MG63 (cell line): ENCODE data around the gene CTPS1. TPM values are rescaled to one million over a fixed set of nuclear protein-coding genes. Genes with fewer than 3 reads are reported as not detected.
A peak's percentile ranks its signal among the peaks of the same experiment; 100 is the strongest.

Experiments used
- DNase-seq: peaks from one replicate; pipeline ENCODE4 v3.0.0-alpha.2; 2020
- H3K27me3 ChIP-seq: fragments of 250-450 bp; sonication (Bioruptor Pico); 2 replicates; pipeline ENCODE4 v1.5.1; 2020; ENCODE audit warnings: mild to moderate bottlenecking, moderate library complexity
- H3K36me3 ChIP-seq: fragments of 250-450 bp; sonication (Bioruptor Pico); 2 replicates; pipeline ENCODE4 v1.5.1; 2020; ENCODE audit warnings: mild to moderate bottlenecking, moderate library complexity
- H3K4me3 ChIP-seq: fragments of 250-450 bp; sonication (Bioruptor Pico); 2 replicates; pipeline ENCODE4 v1.5.1; 2020; ENCODE audit warnings: mild to moderate bottlenecking, moderate library complexity
- H3K9me3 ChIP-seq: fragments of 250-450 bp; sonication (Bioruptor Pico); 2 replicates; pipeline ENCODE4 v1.5.1; 2020; ENCODE audit warnings: mild to moderate bottlenecking, moderate library complexity
- total RNA-seq: library from RNA; depleted of rRNA; stranded (reverse); fragments of >200 nt; shearing (Covaris generic); gene quantifications from 2 replicates; pipeline ENCODE4 v1.2.3, GENCODE V29; 2014; ENCODE audit warnings: low replicate concordance

Gene CTPS1
- total RNA-seq, 1 experiment from 2014 or later = 48.3 TPM

DNA sequence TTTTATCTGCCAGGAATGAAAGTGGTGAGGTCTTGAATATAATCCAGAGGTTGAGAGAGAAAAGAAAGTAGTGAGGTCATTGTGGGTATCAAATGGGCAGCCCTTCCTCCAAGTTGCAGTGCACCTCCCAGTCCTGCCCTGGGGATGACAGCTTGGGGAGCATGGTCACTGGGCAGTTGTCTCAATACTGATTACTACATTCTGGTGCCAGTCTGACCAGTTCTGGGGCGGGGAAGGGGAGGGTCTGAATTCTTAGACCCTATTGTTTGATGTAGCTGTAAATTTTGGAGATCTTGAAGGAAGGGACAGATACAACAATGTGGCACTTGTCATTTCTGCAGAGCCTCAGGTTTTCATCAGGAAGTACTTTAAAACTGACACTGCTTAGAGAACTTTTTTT, 30.8 kb downstream of the CTPS1 start:
- no peak for DNase-seq
- Histone ChIP-seq H3K4me3 (no peak overlapping the region), H3K36me3 (peaks cover 92% of the 10 kb centered on the region)

DNA sequence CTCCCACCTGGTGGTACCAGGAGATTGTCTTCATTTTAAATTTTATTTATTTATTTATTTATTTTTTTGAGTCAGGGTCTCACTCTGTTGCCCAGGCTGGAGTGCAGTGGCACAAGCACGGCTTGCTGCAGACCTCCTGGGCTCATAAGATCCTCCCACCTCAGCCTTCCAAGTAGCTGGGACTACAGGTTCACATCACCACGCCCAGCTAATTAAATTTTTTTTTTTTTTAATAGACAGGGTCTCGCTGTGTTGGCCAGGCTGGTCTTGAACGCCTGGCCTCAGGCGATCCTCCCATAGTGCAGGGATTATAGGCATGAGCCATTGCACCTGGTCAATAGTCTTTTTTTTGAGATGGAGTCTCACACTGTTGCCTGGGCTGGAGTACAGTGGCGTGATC, 33.5 kb downstream of the CTPS1 start:
- no peak for DNase-seq
- H3K36me3 ChIP-seq = peaks cover 80% of the 10 kb centered on the region
- H3K27me3 ChIP-seq = no peaks in the 10 kb centered on the region
- H3K9me3 ChIP-seq = no peaks in the 10 kb centered on the region
- no peak overlapping the region for H3K4me3 ChIP-seq

More for the DNA sequence above, 30.8 kb downstream of the CTPS1 start:
- Histone ChIP-seq H3K27me3 (no peaks in the 10 kb centered on the region), H3K9me3 (no peaks in the 10 kb centered on the region)

DNA sequence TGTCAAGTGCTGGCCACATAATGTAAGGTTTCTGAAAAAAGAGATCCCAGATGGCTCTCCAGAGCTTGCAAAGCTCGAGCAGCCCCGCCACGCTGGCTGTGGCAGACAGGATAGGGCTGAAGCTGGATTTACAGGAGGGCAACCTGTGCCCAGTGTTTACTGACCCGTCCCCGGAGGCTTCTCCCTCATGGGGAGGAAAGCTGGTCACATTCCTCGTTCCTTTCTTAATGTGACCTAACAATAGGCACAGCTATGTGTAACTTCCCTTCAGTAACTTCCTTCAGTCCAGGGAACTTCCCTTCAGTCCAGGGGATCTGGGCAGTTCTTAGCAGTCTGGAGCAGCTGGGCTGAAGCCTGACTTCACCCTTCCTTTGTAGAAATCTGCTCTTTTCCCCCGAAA, 34.3 kb downstream of the CTPS1 start:
- peaks cover 72% of the 10 kb centered on the region for H3K36me3 ChIP-seq
- H3K27me3 ChIP-seq = no peaks in the 10 kb centered on the region
- no peak for DNase-seq
- no peaks in the 10 kb centered on the region for H3K9me3 ChIP-seq
- no peak overlapping the region for H3K4me3 ChIP-seq

DNA sequence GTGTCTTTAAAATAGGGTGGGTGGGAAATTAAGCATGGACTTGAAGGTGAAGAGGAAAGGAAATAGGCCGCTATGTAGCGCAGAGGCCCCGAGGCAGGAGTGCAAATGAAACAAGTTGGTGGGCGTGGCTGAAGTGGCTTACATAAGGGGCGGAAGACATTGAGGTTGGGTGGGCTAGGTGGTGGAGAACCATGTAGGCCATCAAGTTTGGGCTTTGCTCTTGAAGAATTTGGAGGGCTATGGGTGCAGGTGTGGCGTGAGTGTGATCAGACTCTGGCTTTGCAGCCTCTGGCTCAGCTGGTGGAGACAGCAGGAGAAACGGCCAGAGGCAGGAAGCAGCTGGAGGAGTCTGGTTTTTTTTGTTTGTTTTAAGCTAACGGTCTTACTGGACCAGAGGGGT, 35.4 kb downstream of the CTPS1 start:
- Histone ChIP-seq H3K4me3 (no peak overlapping the region), H3K36me3 (peaks cover 71% of the 10 kb centered on the region), H3K9me3 (no peaks in the 10 kb centered on the region), H3K27me3 (no peaks in the 10 kb centered on the region)
- DNase-seq = no peak

DNA sequence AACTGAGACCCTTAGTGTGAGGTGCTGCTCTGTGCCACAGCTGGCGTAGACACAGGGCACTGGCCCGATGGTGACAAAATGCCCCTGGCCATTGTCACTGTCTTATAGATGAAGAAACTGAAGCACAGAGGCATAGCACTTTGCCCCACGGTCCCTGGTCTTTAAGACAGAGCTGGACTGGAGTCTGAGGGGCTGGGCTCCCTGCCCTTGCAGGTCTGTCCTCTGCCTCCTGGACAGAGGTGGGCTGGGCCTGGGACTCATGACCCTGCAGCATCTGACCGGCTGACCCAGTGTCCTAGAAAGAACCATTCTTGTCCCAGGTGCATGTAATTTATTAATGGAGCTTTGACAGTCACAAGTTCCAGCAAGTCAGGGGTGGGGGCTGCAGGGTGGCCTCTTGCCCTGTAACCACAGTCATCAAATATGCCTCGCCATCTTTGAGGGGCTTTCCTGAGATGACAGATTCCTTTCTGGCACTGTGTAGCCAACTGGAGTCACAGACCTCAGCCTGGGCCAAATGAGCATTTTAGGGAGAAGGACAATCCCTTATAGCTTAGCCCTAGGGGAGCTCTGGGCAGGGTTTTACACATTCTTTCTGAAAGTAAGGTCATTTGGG, 35.9 kb downstream of the CTPS1 start:
- peaks cover 71% of the 10 kb centered on the region for H3K36me3 ChIP-seq
- H3K4me3 ChIP-seq = no peak overlapping the region
- H3K27me3 ChIP-seq = no peaks in the 10 kb centered on the region
- DNase-seq = no peak
- no peaks in the 10 kb centered on the region for H3K9me3 ChIP-seq

DNA sequence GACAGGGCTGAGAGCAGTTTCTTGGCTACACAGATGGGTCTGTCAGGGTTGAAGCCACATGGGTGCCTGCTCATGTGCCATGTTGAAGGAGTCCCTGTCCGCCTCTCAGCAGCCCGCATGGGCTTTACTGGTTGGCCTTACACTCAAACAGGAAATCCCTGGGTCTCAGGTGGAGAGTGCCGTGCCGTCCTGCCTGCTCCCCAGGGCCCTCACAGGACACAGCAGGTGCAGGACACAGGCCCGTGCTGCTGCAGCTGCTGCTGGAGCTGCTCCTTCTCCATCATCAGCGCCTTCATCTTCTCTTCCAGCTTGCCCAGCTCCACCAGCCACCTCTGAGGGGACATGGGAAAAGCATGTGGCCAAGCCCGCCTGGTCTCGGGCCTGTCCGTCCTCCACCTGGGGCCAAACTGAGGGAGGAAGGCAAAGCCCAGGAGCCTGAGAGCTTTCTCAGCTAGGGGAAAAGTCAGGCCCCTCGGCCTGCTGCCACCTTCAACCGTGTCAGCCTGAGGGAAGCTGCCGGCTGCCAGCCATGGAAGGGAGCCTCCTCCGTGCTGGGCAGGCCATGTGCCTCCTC, 36.5 kb downstream of the CTPS1 start:
- Histone ChIP-seq H3K36me3 (peaks cover 65% of the 10 kb centered on the region), H3K9me3 (no peaks in the 10 kb centered on the region), H3K27me3 (no peaks in the 10 kb centered on the region), H3K4me3 (no peak overlapping the region)
- no peak for DNase-seq

DNA sequence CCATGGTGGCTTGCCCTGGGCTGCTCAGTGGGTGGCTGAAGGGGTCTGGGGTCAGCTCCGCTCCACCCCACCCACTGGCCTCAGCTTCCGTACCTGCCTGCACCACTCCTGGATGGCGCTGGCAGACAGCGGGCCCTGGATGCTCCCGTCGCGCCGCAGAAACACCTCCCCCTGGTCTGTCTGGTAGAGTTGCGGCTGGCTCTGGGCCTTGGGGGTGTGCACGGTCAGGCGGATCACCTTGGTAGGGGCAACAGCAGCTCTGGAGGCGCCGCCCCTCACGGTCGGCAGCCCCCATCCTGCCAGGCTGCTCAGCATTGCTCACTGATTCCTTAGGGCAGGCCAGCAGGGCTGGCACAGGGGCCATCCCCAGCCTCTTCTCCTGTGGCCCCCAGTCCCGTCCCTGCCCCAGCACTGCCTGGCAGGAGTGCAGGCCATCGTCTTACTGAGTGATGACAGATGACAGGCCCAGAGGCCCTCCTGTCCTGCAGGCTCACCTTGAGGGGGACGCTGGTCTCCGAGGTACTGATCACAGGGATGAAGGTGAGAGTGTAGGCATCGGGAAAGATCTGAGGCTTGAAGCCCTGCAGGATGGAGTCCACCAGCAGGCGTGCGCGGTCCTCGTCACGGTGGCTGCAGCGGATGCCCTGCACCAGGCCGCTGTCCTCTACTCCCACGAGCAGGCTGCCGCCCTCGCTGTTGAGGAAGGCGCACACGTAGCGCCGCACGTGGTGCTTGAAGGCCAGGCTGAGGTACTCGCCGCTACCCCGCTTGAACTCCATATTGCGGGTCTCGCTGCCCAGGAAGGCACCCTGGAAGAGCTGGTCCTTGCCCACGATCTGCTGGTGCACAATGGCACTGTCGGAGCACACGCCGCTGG, 37.9 kb downstream of the CTPS1 start:
- H3K9me3 ChIP-seq = no peaks in the 10 kb centered on the region
- H3K4me3 ChIP-seq = no peak overlapping the region
- no peak for DNase-seq
- no peaks in the 10 kb centered on the region for H3K27me3 ChIP-seq
- peaks cover 51% of the 10 kb centered on the region for H3K36me3 ChIP-seq

DNA sequence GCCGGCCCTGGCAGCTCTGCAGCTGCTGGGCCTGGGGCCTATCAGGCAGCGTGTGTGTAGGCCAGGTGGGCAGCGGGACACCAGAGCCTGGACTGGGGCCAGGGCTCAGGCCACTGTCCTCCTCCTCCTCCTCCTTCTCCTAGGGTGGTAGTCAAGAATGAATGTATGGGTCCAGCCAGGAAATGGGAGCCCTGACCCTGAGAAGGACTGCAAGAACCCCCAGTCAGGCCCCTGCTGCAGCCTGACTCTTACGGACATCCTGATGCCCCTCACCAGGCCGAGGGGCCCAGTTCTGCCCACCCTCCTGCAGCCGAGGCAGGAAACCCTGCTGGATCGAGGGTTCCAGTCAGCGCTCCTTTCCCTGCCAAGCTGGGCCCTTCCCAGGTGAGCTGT, 38.5 kb downstream of the CTPS1 start:
- no peaks in the 10 kb centered on the region for H3K9me3 ChIP-seq
- peaks cover 46% of the 10 kb centered on the region for H3K36me3 ChIP-seq
- H3K4me3 ChIP-seq = no peak overlapping the region
- no peaks in the 10 kb centered on the region for H3K27me3 ChIP-seq
- no peak for DNase-seq

DNA sequence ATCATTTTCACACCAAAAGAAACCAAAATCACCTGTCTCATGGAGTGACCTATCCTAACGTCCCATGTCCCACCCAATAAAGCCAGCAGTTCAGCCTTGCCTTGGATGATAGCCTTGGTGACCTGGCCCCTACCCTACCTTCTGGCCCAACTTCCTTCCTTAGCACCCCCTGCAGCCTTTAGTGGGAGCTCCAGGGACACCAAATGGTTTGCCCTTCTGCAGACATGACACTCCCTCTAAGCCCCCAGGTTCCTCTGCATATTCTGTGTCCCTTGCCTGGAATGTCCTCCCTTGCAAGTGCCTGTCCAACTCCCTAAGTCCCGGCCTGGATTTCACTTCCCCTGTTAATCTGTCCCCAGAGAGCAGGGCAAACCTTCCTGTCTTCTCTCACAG, 39.9 kb downstream of the CTPS1 start:
- no peaks in the 10 kb centered on the region for H3K9me3 ChIP-seq
- H3K27me3 ChIP-seq = no peaks in the 10 kb centered on the region
- DNase-seq = no peak
- H3K36me3 ChIP-seq = peaks cover 37% of the 10 kb centered on the region
- no peak overlapping the region for H3K4me3 ChIP-seq

DNA sequence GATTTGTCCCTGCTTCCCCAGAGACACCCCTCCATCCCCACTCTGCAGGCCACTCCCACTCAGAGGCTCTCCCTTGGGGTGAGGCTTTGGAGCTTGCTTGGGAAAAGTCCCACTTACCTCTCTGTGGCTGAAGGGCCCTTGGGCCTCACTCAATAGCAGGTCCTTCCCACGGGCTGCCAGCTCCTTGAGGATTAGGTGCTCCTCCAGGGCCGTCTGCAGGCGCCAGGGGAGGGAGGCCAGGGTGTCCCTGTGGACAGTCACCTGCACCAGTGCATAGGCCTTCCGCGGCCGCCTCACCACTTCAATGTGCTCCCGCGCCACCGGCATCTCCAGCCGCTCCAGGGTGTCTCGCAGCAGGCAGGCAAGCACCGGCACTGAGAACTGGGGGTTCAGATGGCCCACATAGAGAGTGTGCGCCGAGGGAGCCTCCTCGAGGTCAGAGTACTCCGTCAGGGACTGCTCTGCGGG, 40.6 kb downstream of the CTPS1 start:
- H3K9me3 ChIP-seq = no peaks in the 10 kb centered on the region
- H3K27me3 ChIP-seq = no peaks in the 10 kb centered on the region
- DNase-seq = no peak
- H3K4me3 ChIP-seq = no peak overlapping the region
- H3K36me3 ChIP-seq = peaks cover 39% of the 10 kb centered on the region

DNA sequence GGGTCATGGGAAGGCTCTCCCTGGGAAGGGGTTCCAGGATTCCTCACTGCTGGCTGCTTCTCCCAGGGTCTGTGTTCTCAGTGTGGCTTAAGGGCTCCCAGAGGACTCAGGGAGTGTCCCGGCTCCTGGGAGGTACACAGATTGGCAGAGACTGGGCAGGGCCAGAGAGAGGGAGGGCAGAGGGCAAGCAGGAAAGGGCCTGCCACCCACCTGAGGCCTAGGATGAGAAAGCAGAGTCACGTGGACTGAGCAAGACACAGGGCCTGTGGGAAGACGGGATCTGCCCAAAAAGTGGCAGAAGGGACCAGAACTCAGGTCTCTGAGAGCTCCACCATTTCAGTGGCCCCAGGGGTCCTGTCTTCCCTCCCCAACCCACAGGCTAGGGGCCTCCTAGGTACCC, 41.2 kb downstream of the CTPS1 start:
- no peak for DNase-seq
- Histone ChIP-seq H3K9me3 (no peaks in the 10 kb centered on the region), H3K36me3 (peaks cover 34% of the 10 kb centered on the region), H3K27me3 (no peaks in the 10 kb centered on the region), H3K4me3 (no peak overlapping the region)

DNA sequence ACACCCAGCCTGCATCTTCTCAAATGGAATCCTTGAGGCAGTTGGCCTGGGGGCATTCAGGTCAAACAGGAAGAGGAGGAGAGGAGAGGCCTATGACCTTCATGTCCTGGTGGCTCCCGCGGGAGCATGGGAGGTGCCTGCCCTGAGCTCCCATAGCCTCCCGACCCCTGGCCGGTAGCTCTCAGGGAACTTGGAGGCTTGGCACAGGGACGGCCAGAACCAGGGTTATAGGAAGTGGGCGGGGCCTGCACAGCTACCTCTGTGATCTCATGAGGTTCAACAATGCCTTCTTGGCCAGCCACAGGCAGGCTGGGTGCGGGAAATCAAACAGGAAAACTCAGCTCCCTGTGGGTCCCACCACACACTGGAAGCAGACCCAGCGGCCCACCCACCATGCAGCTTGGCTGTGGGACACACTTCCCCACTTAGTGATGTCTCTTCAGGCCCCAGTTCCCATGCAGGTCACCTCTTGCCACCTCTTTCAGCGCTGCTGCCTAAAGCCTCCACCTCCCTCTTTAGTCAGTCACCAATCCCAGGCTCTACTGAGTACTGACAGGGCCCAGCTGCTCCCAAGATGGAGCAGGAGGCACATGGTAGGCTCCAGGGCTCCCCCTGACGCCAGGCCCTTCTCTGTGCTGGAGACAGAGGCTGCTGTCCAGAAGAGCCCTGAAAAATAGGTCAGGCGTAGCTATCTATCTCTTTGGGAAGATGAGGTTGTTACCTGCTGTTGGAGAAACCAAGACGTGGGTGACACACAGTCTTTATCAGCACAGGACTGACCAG, 42.2 kb downstream of the CTPS1 start, which contains the start of gene SLFNL1:
SLFNL1 (minus strand) TSS at position 200 of the 783 bp plus-strand sequence. CDS start 1,065 bp downstream, outside the sequence.
- peak; percentile 29 for DNase-seq
- no peaks in the 10 kb centered on the region for H3K27me3 ChIP-seq
- peaks cover 28% of the 10 kb centered on the region for H3K36me3 ChIP-seq
- no peak within 1 kb of the TSS for H3K4me3 ChIP-seq
- H3K9me3 ChIP-seq = no peaks in the 10 kb centered on the region

DNA sequence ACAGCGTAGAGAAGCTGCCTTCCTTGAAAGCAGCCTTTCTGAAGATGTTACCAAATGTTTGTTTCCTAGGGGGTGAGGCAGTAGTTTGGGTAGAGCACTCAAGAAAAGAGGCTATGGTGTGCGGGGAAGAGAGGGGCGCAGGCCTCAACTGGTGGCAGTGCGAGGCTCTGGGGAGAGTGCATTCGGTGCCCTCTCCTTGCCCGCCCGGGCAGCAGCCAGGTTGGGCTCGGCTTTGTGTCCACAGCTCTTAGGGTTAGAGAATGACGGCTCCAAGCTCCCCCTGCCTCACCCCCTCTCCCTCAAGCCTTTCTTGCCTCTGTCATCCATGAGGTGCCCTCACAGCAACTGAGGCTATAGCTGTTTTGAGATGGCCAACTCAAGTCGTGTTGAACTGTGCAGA, 42.9 kb downstream of the CTPS1 start:
- no peaks in the 10 kb centered on the region for H3K9me3 ChIP-seq
- no peak for DNase-seq
- peaks cover 25% of the 10 kb centered on the region for H3K36me3 ChIP-seq
- no peak overlapping the region for H3K4me3 ChIP-seq
- H3K27me3 ChIP-seq = no peaks in the 10 kb centered on the region

DNA sequence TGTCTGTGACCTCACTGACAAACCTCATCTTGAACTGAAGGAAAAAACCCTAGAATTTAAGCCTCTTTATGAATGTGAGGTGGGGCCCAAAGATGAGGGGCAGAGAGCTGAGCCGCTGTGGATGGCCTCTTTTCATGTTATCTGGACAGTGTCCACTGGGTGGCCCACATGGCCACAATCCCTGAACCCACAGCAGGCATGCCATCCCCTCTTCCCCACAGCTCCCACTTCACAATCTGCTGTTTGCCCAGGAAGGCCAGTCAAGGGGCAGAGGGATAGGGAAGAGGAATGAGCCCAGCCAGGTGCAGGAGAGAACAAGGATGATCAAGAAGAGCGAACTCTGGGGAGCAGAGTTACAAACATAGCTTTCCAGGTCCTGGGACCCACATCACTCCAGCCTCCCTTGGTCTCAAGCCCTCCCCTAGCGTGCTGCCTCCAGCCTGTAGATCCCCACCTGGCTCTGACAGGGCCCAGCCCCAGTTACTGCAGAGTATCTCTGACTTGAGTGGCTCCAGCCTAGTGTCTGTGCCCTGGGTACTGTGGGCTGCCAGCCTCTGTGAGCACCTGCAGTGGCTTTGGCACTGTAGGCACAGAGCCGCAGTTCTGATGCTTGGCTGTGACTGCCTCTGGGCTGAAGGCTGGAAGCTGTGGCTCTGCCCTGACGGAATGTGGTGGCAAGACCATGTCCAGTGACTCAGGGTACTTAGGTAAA, 43.9 kb downstream of the CTPS1 start:
- Histone ChIP-seq H3K36me3 (peaks cover 28% of the 10 kb centered on the region), H3K4me3 (no peak overlapping the region), H3K27me3 (no peaks in the 10 kb centered on the region), H3K9me3 (no peaks in the 10 kb centered on the region)
- DNase-seq = no peak

DNA sequence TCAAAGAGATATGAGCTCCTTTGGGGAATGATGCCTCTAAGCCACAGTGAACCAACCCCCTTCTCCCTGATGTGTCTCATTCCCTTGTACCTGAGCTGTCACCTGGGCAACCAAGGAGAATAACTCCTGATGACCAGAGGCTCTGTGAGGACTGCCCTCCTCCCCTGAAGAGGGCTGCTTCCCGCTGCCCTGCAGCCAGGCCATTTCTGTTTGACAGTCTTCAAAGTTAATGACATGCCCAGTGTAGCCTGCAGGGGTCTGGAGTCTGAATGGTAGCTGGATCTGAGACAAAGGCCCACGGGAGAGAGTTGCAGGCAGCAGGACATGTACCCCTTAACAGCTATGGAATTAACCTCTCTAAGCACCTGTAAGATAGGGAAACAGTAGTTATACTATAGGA, 45.5 kb downstream of the CTPS1 start:
- no peak for DNase-seq
- H3K27me3 ChIP-seq = no peaks in the 10 kb centered on the region
- H3K9me3 ChIP-seq = no peaks in the 10 kb centered on the region
- H3K36me3 ChIP-seq = peaks cover 25% of the 10 kb centered on the region
- no peak overlapping the region for H3K4me3 ChIP-seq
